Activated T-cell treated with anti-CD3 and anti-CD28 coated beads for 1 hour (primary cell): ENCODE results near the gene SYT14.

ENCODE experiments used
- DNase-seq: peaks from one replicate; pipeline ENCODE4 v3.0.0-alpha.2; 2020; ENCODE audit warnings: low read depth

Gene SYT14

DNA sequence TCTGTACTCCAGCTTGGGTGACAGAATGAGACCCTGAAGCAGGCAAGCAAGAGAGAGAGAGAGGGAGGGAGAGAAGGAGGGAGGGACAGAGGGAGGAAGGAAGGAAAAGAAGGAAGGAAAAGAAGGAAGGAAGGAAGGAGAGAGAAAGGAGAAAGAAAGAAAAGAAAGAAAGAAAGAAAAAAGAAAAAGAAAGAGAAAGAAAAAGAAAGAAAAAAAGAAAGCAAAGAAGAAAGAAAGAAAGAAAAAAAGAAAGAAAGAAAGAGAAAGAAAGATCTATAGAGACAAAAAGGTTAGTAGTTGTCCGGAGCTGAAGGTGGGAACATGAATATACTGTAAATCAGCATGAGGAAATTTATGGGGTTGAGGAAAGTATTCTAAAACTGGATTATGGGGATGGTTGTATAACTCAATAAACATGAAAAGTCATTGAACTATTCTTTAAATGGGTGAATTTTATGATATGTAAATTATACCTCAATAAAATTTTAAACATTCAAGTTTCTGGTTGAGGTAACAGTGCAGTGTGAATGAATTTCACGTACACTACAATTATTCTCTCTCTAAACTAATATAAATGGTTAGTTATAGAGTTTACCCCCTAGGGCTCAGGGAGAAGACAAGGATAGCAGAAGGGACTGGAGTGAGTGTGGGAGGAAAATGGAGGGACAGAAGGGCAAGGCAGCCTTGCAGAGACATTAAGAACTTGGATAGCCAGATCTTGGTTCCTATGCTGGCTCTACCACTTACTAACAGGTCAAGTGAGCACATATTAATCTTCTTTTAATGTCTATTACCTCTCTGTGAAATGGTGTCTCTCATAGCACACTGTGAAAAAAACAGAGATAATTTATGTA is 269.8 kb downstream of the SYT14 start:
- no peak for DNase-seq

GRCh38 chr1:210213335-210213734 is 275.3 kb downstream of the SYT14 start:
- no peak for DNase-seq

DNA sequence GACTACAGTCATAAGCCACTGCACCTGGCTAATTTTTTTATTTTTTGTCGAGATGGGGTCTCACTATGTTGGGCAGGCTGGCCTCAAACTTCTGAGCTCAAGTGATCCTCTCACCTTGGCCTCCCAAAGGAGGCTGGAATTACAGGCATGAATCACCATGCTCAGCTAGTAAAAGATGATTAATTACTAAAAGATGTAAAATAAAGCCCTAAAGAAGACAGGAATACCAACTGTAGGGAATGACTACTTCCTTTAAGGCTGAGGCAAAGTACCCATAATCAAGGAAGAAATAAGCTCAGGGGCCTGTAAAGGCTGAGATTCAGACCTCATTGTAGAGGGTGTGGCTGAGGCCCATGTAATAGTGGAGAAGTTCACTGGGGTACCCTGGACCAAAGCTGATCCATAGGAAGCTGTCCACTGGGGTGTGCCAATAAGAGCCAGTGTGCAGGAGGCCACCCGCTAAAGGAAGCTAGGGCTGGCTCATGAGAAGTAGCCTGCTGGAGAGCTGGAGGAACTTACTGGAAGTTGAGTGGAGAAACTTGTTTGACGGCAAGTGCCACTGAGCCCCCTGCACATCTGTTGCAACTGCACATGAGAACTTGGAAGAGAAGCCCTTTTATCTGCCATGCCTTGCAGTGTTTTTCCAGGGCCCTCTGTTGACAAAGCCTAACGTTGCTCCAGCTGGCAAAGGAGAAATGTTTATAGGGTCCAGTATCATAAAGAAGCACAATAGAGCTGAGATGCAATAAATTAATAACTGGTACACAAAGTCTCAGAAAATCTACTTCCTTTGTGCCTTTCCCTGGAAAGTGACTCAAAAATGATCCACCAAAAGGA is 276.8 kb downstream of the SYT14 start:
- DNase-seq = no peak

DNA sequence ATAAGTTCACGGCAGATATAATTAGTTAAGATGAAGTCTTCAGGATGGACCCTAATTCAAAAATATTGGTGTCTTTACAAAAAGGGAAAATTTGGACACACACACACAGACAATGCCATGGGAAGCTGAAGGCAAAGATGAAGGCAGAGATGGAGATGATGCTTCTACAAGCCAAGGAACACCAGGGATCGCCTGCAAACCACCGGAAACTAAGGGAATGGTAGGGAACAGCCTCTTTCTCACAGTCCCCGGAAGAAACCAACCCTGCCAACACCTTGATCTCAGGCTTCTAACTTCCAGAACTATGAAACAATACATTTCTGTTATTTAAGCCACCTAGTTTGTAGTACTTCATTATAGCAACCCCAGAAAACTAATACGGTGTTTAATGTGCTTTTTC is 279.5 kb downstream of the SYT14 start:
- no peak for DNase-seq

GRCh38 chr1:210218047-210218446 is 280.0 kb downstream of the SYT14 start:
- DNase-seq = no peak
